ENCODE results near the gene TRAPPC6A.

The TRAPPC6A gene

GRCh38 chr19:45177817-45178261 is at the start of gene TRAPPC6A:
Gene TRAPPC6A (minus strand): TSS chr19:45178237. CDS start chr19:45178218, 19 bp downstream.
- DNase-seq (ENCODE audit: low read depth) = no peak

GRCh38 chr19:45224645-45225044 is 46.6 kb upstream of the TRAPPC6A start:
- no peak for DNase-seq (ENCODE audit: low read depth)

GRCh38 chr19:45223879-45224278 is 45.8 kb upstream of the TRAPPC6A start:
- DNase-seq (ENCODE audit: low read depth) = no peak

- no peak for DNase-seq (ENCODE audit: low read depth)
Observed at GRCh38 chr19:45222724-45223123, 44.7 kb upstream of the TRAPPC6A start.

GRCh38 chr19:45218911-45219743 is 41.1 kb upstream of the TRAPPC6A start:
- no peak for DNase-seq (ENCODE audit: low read depth)

DNA sequence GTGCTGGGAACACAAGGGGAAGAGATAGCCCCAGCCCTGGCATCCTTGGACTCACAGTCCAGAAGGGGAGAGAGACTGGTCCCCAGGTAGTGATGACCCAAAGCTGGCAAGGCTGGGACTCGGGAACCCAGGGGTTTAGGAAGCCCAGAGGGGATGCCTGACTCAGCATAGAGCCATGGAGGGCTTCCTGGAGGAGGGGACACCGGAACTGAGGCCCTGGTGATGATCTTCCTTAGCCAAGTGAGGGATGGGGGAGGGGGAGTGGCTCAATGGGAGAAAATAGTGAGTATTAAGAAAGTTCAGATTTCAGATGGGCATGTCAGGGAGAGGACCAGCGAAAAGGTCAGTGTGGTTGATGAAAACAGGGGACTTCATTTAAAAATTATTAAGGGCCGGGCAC is 40.4 kb upstream of the TRAPPC6A start:
- no peak for DNase-seq (ENCODE audit: low read depth)

DNA sequence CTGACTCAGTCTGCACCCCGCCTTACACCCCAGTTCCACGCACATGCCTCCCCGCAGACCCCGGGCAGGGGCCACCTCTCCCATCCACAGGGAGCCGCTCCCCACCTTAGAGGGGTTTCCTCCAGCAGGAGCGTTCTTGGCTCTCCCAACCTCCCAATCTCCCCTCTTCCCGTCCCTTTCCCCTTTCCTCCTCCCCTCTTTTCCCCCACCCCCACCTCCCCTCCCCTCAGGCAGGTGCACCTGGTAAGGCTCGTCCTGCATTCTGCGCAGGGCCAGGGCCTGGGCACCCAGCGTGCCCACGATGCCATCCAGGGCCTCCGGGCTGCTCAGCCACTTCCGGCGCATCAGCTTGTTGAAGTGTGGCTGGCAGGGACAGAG is 39.9 kb upstream of the TRAPPC6A start:
- no peak for DNase-seq (ENCODE audit: low read depth)

- DNase-seq (ENCODE audit: low read depth) = no peak
Observed at GRCh38 chr19:45217193-45217956, 39.3 kb upstream of the TRAPPC6A start.

DNA sequence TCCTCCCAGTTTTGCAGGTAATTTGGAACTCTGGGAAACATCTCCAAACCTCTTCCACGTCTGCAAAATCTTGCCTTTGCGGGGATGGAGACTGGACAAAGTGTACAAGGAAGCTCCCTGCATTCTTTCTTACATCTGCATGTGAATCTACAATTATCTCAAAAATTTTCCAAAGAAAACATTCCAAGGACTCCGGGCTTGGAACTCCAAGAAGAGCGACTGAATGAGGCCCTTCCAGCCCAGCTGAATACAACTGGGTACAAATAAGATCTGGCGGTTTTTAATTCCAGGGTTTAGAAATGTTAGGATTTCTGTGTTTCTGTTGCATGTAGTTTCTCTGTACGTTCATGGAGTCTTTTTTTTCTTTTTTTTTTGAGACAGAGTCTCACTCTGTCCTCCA is 38.6 kb upstream of the TRAPPC6A start:
- DNase-seq (ENCODE audit: low read depth) = no peak

DNA sequence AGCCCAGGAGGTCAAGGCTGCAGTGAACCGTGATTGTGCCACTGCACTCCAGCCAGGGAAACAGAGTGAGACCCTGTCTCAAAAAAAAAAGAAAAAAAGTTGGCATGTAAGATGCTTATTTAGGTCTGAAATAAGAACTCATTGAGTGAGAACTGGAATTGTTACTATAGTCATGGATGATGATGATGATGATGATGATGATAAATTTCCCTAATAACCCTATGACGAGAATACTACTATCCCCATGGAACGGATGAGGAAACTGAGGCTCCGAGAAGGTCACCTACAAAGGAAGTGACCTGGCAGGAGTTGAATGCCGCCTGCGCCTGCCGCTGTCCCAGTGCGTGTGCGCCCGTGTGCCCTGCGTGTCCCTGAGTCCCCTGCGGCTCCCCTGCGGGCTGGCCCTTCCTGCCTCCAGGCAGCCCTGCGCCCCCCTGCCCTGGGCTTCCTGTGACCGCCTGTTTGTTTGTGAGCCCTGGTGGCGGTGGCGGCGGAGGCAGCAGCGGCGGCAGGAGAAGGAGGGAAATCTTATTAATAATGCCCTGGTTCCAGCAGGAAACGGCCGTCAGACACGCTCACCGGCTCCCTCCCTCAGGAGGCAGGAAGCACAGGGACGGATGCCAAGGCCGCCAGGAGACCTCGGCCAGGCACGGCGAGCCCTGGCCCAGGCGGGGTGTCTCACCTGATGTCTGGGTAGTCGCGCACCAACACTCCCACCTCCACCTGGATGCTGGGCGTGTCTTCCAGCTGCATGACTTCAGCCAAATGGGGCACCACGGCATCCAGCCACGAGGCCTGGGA is 37.6 kb upstream of the TRAPPC6A start:
- no peak for DNase-seq (ENCODE audit: low read depth)

DNA sequence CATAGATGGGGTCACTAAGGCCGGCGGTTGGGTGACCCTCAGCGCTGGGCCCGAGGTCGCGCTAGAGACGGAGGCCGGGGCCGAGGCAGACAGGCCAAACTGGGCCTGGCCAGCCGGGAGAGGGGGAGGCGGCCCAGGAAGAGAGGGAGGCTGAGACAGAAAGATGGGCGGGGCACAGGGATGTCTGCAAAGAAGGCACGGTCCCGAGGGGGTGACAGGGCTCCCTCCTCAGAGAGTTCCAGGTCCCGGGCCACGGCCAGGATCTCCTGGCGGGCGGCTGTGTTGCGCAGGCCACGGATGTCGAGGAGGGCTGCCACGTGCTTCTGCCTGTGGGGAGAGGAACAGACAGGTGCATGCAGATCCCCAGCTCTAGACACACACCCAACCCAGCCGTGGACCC is 35.0 kb upstream of the TRAPPC6A start:
- DNase-seq (ENCODE audit: low read depth) = no peak

DNA sequence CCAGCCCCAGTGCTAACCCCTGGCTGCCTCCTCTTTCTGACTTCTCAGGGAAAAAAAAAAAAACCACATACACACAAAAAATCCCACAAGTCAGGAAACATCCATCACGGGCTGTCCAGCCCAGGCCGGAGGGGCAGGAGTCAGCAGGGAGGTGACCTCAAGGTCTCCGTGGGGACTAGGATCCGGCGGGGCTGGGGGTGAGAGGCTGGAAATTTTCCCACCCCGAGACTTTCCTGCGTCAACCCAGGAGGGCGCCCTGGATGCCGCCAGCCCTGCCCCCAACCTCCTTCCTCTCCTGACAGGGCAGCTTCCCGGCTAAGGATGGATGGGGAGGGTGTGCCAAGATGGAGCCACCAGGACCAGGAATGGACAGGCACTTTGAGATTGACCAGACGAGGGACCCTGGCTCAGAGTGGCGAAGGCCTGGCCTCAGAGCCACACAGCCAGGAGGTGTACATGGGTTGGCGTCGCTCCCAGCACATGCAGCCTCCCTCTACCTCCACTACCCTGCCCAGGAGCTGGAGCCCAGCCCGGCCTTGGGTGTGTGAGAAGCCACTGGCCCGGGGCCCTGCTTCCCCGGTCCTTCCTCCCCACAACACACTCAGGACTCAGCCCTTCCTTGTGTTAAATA is 33.8 kb upstream of the TRAPPC6A start:
- no peak for DNase-seq (ENCODE audit: low read depth)

GRCh38 chr19:45206328-45206727 is 28.3 kb upstream of the TRAPPC6A start:
- DNase-seq (ENCODE audit: low read depth) = no peak

GRCh38 chr19:45205810-45206209 is 27.8 kb upstream of the TRAPPC6A start:
- DNase-seq (ENCODE audit: low read depth) = no peak

GRCh38 chr19:45202637-45203036 is 24.6 kb upstream of the TRAPPC6A start:
- no peak for DNase-seq (ENCODE audit: low read depth)

DNA sequence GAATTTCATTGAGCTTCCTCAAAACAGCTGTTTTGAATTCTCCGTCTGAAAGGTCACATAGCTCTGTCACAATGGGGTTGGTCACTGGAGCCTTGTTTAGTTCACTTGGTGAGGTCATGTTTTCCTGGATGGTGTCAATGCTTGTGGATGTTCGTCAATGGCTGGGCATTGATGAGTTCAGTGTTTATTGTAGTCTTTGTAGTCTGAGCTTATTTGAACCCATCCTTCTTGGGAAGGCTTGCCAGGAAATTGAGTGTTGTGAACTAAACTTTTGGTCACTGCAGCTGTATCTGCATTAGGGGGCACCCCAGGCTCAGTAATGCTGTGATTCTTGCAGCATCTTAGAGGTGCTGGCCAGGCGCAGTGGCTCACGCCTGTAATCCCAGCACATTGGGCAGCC is 22.5 kb upstream of the TRAPPC6A start:
- no peak for DNase-seq (ENCODE audit: low read depth)

GRCh38 chr19:45195764-45196163 is 17.7 kb upstream of the TRAPPC6A start:
- DNase-seq (ENCODE audit: low read depth) = no peak

DNA sequence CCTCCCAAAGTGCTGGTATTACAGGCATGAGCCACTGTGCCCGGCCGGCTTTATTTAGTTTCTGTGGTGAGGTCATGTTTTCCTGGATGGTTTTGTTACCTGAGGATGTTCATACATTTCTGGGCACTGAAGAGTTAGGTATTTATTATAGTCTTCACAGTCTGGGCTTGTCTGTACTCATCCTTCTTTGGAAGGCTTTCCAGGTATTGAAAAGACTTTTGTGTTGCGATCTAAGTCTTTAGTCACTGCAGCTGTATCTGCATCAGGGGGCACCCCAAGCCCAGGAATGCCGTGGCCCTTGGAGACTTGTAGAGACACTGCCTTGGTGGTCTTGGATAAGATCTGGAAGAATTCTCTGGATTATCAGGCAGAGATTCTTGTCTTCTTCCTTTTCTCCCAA is 13.3 kb upstream of the TRAPPC6A start:
- DNase-seq (ENCODE audit: low read depth) = no peak

GRCh38 chr19:45189971-45190370 is 11.9 kb upstream of the TRAPPC6A start:
- no peak for DNase-seq (ENCODE audit: low read depth)

DNA sequence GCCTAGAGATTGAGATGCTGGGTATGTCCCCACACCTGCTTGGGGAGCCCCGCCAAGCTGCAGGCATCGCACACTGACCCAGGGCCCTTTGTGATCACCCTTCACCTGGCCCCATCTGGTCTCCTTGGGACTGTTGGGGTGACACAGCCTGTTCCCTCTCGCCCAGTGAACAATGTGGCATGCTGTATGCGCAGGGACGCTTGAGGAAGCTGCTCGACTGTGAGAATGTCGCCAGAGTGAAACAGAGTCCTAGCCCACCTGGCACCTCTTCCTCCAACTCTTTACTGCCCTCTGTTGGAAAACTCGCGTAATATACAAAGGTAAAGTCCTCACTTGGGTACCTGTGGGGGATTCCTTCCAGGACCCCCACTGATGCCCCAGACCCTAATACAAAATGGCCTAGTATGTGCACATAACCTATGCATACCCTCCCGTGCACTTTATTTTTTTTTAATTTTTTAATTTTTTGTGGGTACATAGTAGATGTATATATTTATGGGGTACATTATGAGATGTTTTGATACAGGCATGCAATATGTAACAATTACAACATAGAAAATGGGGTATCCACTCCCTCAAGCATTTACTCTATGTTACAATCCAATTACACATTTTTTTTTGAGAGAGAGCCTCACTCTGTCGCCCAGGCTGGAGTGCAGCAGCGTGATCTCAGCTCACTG is 9.5 kb upstream of the TRAPPC6A start:
- no peak for DNase-seq (ENCODE audit: low read depth)
